ENCODE results near the gene SLF2.

GRCh38 chr10:100960251-100960650 lies 47.5 kb downstream of the SLF2 start:
- TF ChIP-seq CTCF (IDR thresholded peaks at IDR 0.05; ENCODE audit: insufficient read depth, low read length) (no peak), REST (IDR thresholded peaks at IDR 0.05; ENCODE audit: insufficient replicate concordance, low read depth) (no peak), GABPA (IDR thresholded peaks at IDR 0.05; ENCODE audit: low read depth) (no peak), POLR2AphosphoS5 (IDR thresholded peaks at IDR 0.05; ENCODE audit: low read depth) (no peak)
